HTERT RPE-1 (cell line): ENCODE data around the gene TBX5.

Source experiments
- in situ Hi-C: fragments of 300-500 bp; cut with MboI; formaldehyde crosslinking; loops from 4 replicates; pipeline ENCODE4 v1.14.3; 2020; ENCODE audit warnings: low sequenced_read_pairs

TBX5 gene

DNA sequence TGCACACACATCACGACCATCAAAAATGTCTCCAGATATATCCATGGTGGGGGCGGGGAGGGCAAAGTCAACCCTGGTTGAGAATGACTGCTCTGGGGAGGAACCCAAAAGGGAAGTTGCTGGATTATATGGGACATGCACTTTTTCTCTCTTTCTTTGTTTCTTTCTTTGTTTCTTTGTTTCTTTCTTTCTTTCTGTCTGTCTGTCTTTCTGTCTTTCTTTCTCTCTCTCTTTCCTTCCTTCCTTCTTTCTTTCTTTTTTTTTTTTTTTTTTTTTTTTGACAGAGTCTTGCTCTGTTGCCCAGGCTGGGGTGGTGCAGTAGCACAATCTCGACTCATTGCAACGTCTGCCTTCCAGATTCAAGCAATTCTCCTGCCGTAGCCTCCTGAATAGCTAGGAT is 71.5 kb downstream of the TBX5 start:
- in situ Hi-C loops: no loop called here

DNA sequence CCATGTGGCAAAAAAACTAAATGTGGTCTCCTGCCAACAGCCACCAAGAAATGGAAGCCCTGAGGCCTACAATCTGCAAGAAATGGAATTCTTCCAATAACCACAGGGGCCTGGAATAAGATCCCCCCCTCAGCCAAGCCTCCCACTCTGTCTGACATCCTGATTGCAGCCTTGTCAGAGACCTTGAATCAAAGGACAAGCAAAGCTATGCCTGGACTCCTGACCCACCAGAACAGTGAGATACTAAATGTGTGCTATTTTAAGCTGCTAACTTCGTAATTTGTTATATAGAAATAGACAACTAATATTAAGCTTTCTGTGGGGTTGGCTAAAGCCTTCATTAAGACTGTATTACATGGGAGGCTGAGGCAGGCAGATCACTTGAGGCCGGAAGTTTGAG is 77.7 kb downstream of the TBX5 start:
- in situ Hi-C loops: no loop called here

DNA sequence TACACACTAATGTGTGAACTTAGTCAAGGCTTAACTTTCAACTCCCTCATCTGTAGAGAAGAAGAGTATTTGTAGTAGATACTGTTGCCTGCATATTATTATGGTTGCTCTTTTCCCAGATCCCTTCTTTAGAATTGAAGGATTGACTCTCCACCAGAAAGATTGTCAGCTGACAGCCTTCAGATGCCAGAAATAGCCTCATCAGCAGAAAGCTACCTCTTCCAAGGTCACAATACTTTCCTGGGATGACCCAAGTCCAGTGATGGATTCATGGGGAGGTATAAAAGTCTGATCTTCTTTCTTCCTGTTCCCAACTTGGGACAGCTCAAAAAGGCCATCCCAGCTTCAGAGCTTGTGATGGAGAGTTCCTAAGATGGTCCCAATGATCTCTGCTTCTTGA is 78.2 kb downstream of the TBX5 start:
- in situ Hi-C loops: no loop called here

GRCh38 chr12:114321524-114321923 is 84.4 kb downstream of the TBX5 start:
- in situ Hi-C loops: no loop called here

- in situ Hi-C loops: no loop called here
Measured at GRCh38 chr12:114320968-114321367, 85.0 kb downstream of the TBX5 start.

GRCh38 chr12:114320101-114320500 is 85.8 kb downstream of the TBX5 start:
- in situ Hi-C loops: no loop called here

GRCh38 chr12:114319422-114319821 is 86.5 kb downstream of the TBX5 start:
- in situ Hi-C loops: no loop called here

DNA sequence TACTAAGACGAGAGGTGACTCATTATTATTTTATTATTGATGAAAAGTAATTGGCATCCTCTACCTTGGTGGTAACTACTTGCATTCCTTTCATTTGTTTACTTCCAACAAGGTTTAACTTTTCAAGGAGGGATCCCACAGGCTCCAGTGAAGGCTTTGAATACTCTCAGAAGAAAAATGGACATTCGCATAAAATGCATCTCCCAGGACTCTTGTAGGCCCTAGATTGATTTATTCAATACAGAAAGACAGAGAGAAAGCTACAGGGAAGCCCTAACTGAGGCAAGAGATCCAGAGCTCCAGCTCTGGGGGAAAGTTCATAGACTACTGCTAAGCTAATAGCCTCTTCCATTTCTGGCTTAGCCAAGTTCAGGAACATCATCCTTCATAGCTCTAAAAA is 87.0 kb downstream of the TBX5 start:
- in situ Hi-C loops: no loop called here

GRCh38 chr12:114316076-114316475 is 89.9 kb downstream of the TBX5 start:
- in situ Hi-C loops: no loop called here

DNA sequence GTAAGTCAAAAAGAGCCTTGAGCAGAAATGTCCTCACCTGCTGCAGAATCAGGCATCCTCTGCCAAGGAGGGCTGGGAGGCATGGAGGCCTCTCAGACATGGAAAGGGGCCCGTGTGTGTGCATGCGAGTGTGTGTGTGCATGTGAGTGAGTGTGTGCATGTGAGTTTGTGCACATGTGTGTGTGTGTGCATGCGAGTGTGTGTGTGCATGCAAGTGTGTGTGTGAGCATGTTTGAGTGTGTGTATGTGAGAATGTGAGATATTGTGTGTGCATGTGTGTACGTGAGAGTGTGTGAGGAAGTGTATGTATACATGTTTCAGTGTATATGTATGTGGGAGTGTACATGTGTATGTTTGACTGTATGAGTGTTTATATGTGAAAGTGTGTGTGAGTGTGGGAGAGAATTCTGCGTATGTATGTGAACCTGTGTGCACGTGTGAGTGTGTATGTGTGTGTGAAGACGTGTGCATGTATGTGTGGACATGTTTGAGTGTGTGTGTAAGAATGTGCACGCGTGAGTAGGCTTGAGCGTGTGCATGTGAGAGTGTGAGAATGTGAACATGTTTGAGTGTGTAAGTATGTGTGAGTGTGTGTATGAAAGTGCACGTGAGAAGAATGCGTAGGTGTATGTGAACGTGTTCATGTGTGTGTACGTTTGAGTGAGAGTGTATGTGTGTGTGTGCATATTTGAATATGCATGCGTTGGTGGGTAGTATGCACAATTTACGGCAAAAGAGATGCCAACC is 90.8 kb downstream of the TBX5 start:
- in situ Hi-C loops: no loop called here

DNA sequence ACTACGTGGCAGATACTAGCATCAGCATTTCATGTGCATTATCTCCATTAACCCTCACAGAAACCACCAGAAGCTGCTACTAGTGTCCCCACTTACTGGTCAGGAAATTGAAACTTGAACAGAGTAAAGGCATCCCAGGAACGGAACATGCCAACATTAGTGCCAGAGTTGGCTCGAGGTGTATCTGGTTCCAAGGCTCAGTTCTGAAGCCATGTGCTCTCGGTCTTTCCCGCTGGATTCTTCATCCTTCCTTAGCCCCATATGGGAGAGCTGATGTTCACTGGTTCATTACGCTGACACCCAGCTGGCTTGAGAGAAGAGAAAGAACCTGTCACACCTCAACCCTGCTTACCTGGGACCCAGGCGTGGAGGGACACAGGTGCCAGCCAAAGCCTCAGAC is 91.5 kb downstream of the TBX5 start:
- in situ Hi-C loops: no loop called here

GRCh38 chr12:114313910-114314309 is 92.0 kb downstream of the TBX5 start:
- in situ Hi-C loops: no loop called here

DNA sequence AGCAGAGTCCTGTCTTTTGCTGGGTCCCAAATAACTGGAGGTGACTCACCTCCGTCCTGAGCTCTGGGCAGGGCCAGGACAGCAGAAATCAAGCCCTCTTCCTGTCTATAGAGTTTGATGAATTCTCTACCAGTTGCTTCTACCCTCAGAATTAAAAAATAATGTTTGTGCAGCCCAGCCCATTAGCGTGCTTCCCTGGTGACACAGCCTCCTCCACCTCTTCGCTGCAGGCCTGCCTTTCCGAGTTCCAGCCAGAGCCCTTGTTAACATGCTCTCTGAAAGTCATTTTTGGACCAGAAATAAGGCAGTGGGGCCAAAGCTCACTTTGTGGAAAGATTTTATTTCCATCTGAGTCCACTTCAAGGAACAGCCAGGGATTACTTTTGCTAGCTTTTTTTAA is 94.0 kb downstream of the TBX5 start:
- in situ Hi-C loops: no loop called here

DNA sequence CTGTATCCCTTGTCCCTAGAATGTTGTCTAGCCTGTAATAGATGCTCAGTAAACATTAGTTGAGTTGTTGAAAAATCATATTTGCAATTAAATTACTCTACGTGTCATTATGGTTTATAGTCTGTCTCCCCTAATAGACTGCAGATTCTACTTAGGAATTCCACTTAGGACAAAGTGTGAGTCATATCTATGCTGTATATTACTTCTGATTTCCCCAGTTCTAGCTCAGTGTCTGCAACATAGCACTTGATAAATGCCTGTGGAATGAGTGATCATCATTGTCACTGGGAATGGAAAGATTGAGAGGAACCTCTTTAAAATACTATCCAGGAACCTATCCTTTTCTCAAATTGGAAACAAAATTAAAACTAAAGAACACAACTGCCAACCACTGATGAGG is 99.3 kb downstream of the TBX5 start:
- in situ Hi-C loops: no loop called here

DNA sequence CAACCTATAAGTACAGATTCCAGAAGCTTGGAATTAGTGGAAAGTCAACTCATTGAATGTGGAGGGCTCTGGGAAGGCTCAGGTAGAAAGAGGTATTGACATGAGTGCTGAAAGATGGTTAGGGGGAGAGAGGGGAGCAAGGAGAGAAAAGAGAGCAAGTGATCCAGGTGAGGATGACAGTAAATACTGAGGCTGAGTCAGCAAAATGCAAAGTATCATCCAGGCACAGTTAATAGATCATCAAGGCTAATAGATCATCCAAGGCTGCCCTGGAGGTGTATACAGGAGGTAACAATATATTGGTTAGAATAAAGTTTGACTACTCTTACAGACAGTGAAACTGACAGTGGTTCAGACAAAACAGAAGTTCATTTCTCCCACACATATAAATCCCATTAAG is 100.5 kb downstream of the TBX5 start:
- in situ Hi-C loops: no loop called here
